EH (cell line): Measurements from ENCODE around the gene CROCC.
"Not testable (repeated sequence)": the region's sequence is repeated elsewhere in the genome, so short reads cannot be mapped to it uniquely, and the experiment has no call there.

Experiments
- DNase-seq: peaks from one replicate; pipeline ENCODE4 v3.0.0-alpha.2; 2015; ENCODE audit warnings: low read depth

CROCC gene

GRCh38 chr1:16914928-16915626 is 6.7 kb upstream of the CROCC start:
- DNase-seq = not testable (repeated sequence)

DNA sequence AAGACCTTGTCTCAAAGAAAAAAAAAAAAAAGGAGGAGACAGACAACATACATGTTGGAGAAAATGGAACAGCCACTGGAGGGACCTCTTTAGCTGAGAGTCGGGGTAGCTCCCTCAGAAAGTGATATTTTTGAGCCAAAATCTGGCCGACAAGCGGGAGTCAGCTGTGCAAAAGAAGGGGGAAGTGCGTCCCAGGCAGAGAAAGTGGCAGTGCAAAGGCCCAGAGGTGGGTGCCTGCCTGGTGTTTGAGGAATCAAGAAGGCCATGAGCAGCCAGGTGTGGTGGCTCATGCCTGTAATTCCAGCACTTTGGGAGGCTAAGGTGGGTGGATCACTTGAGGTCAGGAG is 6.1 kb upstream of the CROCC start:
- peak; percentile 15 for DNase-seq

DNA sequence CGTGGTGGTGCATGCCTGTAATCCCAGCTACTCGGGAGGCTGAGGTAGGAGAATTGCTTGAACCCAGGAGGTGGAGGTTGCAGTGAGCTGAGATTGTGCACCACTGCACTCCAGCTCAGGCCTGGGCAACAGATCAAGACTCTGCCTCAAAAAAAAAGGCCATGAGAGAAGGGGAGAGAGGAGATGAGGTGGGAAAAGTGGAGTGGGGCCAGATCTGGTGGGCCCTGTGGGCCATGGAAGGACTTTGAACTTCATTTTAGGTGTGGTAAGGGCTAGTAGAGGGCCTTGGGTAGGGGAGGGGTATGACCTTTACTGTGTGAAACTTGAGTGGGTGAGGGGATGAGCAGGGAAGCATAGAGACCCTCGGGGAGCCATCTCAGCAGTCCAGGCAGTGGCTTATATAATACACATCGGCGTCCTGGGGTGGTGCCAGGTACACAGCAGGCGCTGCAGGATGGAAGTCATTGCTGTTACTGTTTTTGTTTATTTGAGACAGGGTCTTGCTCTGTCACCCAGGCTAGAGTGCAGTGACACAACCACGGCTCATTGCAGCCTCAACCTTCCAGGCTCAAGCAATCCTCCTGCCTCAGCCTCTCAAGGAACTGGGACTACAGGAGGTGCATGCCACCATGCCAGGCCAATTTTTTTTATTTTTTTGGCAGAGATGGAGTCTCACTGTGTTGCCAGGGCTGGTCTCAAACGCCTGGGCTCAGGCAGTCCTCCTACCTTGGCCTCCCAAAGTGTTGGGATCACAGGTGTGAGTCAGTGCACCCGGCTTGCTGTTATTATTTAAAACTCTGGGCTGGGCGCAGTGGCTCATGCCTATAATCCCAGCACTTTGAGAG is 5.5 kb upstream of the CROCC start:
- not testable (repeated sequence) for DNase-seq

GRCh38 chr1:16918371-16918770 is 3.4 kb upstream of the CROCC start:
- no peak for DNase-seq

GRCh38 chr1:16918936-16919665 is 2.6 kb upstream of the CROCC start:
- DNase-seq = not testable (repeated sequence)

DNA sequence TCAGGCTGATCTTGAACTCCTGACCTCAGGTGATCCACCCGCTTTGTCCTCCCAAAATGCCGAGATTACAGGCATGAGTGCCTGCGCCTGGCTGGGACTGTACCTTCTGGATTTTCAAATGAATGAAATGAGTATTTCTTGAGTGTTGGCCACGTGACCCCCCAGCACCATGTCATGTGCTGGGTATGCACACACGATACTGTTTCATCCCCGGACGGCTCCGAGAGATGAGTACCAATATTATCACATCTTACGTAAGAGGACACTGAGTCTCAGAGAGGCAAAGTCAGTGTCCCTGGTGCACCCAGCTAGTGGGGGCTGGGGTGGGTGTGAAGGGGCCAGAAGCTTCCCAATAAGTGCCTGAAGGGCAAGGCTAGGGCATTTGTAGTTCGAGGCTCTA is 780 bp upstream of the CROCC start:
- DNase-seq = no peak

GRCh38 chr1:16922466-16922865 is 735 bp downstream of the CROCC start:
- DNase-seq = no peak

- no peak for DNase-seq
Observed at GRCh38 chr1:16922885-16923431, 1.2 kb downstream of the CROCC start.

GRCh38 chr1:16924216-16924918 is 2.6 kb downstream of the CROCC start:
- DNase-seq = no peak

GRCh38 chr1:16924919-16925477 is 3.3 kb downstream of the CROCC start:
- DNase-seq = no peak

DNA sequence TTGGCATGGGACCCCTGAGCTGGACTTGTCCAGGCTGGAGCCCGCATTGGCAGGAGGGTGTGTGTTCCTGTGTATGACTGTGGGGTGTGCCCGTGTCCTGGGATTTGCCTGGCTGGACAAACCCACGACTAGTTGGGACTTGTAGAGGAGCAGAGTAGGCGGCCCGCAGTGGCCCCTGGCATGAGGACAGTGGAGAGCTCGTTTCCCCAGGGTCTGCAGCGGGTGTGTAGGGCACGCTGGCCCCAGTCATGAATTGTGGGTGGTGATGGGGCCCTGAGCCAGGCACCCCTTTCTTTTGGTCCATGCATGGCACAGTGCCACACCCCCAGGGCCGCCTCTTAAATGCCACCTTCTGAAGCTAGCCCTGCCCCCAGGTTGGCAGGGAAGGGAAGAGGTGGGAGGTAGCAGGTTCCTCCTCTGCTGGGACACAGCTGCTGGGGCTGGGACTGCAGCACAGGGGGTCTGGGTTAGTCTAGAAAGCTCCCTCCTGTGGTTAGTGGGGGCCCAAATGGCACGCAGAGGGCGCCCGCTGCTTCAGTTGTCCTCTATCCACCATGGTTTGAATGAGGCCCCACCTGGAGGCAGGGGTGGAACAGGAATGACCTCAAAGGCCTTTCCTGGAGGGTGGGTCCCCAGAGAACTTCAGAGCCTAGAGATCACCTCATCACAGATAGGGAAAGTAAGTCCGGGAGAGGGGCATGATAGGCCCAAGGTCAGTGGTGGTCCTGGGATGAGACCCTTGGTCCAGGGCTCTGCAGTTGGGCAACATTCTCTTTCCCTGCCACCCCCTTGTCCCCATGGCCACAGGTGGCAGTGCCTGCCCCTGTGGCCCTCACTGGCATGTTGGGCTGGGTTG is 4.1 kb downstream of the CROCC start:
- DNase-seq = no peak

- DNase-seq = no peak
Observed at GRCh38 chr1:16926491-16927073, 4.9 kb downstream of the CROCC start.

- no peak for DNase-seq
Observed at GRCh38 chr1:16927256-16927655, 5.5 kb downstream of the CROCC start.

- DNase-seq = no peak
Observed at GRCh38 chr1:16927711-16928485, 6.2 kb downstream of the CROCC start.

GRCh38 chr1:16929146-16930041 is 7.7 kb downstream of the CROCC start:
- DNase-seq = not testable (repeated sequence)

DNA sequence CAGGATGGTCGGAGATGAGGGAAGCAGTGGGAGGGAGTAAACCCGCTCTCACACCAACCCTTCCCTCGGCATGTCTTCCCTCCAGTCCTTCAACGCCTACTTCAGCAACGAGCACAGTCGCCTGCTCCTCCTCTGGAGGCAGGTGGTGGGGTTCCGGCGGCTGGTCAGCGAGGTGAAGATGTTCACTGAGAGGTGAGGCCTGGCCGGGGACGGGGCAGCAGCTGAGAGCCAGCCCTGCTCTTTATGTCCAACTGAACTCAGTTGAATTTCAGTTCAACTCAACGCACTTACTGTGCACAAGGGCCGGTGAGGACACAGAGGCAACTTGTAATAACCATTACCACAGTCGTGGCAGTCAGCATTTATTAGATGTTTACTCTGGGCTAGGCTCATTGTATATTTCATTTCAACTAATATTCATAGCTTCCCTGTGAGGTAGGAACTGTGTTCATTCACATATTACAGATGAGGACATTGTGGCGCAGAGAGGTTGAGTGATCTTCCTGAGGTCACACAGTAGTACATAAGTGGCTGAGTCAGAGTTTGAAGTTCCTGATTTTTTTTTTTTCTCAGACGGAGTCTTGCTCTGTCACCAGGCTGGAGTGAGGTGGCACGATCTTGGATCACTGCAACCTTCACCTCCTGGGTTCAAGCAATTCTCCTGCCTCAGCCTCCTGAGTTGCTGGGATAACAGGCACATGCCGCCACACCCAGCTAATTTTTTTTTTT is 9.6 kb downstream of the CROCC start:
- not testable (repeated sequence) for DNase-seq

DNA sequence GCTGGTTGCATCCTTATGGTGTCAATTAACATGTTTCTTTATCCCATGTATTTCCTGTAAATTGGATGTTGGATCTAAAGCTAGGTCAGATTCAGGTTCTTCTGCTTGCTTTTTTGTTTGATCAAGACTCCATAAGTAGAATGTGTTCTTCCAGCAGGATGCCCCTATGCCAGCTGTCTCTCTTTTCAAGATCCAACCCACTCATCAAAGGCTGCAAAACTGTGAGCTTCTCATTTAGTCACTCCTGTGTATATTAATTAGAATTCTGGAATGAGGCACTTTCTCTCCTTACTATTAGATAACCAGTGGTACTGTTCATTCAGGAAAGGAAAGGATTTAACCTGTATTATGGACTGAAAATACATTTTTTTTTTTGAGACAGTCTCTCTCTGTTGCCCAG is 12.2 kb downstream of the CROCC start:
- not testable (repeated sequence) for DNase-seq

GRCh38 chr1:16936580-16936979 is 14.8 kb downstream of the CROCC start:
- not testable (repeated sequence) for DNase-seq
